WTC11 (cell line): ENCODE measurements around the gene VWA8.

Source experiments
- CREB1 ChIP-seq: sonication (generic); formaldehyde crosslinking; IDR thresholded peaks from 2 replicates; pipeline ENCODE4 v1.8.0; 2023; ENCODE audit warnings: mild to moderate bottlenecking, missing genetic modification reagents
- TF ChIP-seq, protein P1 (sequence below): fragments of 200-600 bp; IDR thresholded peaks from 2 replicates; pipeline ENCODE4 v1.8.0; 2022; ENCODE audit warnings: antibody characterized with exemption
- TF ChIP-seq, protein P2 (sequence below): sonication (generic); formaldehyde crosslinking; IDR thresholded peaks from 2 replicates; pipeline ENCODE4 v1.8.0; 2022; ENCODE audit warnings: mild to moderate bottlenecking, missing genetic modification reagents

DNA sequence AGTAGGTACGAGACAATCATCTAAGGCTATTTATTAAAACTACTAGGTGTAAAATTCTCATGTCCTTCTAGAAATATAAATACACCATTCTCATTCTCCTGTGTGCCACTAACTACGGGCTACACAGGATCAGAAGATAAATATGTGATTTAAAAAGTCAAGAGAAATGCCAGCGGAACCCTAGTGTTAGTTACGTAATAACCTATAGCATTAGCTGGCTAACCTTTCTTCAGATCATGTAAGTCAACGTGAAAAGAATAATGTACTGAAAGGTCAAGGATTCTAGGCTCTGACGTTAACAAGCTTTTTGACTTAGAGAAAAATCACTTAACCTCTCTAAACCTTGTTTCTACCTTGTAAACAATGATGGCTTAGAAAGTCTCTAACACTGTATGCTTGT, 381.7 kb downstream of the VWA8 start:
- TF ChIP-seq, protein P1, sequence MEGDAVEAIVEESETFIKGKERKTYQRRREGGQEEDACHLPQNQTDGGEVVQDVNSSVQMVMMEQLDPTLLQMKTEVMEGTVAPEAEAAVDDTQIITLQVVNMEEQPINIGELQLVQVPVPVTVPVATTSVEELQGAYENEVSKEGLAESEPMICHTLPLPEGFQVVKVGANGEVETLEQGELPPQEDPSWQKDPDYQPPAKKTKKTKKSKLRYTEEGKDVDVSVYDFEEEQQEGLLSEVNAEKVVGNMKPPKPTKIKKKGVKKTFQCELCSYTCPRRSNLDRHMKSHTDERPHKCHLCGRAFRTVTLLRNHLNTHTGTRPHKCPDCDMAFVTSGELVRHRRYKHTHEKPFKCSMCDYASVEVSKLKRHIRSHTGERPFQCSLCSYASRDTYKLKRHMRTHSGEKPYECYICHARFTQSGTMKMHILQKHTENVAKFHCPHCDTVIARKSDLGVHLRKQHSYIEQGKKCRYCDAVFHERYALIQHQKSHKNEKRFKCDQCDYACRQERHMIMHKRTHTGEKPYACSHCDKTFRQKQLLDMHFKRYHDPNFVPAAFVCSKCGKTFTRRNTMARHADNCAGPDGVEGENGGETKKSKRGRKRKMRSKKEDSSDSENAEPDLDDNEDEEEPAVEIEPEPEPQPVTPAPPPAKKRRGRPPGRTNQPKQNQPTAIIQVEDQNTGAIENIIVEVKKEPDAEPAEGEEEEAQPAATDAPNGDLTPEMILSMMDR, result no peak
- TF ChIP-seq CREB1 (CRISPR knock-in tag), result no peak
- TF ChIP-seq, protein P2, sequence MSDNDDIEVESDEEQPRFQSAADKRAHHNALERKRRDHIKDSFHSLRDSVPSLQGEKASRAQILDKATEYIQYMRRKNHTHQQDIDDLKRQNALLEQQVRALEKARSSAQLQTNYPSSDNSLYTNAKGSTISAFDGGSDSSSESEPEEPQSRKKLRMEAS (CRISPR knock-in tag), result no peak
